ENCODE results near the gene ZNF444.

DNA sequence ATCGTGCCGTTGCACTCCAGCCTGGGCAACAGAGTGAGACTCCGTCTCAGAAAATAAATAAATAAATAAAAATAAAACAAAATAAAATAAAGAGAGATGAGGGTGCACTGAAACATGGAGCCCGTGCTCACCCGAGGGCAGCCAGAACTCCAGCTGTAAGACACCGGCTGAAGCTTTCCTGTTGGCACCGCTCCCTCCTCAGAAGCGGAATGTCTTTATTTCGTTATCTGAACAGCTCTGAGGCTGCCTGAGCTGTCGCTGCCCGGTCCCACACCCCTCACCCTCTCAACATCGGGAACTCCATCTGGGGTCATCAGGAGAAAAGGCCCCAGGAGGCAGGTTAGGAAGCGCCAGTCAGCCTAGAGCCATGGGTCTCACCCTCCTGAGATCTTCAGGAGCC, 44.4 kb upstream of the ZNF444 start:
- TF ChIP-seq, protein P1, sequence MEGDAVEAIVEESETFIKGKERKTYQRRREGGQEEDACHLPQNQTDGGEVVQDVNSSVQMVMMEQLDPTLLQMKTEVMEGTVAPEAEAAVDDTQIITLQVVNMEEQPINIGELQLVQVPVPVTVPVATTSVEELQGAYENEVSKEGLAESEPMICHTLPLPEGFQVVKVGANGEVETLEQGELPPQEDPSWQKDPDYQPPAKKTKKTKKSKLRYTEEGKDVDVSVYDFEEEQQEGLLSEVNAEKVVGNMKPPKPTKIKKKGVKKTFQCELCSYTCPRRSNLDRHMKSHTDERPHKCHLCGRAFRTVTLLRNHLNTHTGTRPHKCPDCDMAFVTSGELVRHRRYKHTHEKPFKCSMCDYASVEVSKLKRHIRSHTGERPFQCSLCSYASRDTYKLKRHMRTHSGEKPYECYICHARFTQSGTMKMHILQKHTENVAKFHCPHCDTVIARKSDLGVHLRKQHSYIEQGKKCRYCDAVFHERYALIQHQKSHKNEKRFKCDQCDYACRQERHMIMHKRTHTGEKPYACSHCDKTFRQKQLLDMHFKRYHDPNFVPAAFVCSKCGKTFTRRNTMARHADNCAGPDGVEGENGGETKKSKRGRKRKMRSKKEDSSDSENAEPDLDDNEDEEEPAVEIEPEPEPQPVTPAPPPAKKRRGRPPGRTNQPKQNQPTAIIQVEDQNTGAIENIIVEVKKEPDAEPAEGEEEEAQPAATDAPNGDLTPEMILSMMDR (IDR thresholded peaks at IDR 0.05 in 8 of 11, conservative IDR thresholded peaks at IDR 0.05 in 3 of 11), result no peak
- no peak for TF ChIP-seq POLR2AphosphoS5 (IDR thresholded peaks at IDR 0.05)
